HG03442 (cell line): ENCODE results near the gene RCC1.
"Not testable (repeated sequence)": the region's sequence is repeated elsewhere in the genome, so short reads cannot be mapped to it uniquely, and the experiment has no call there.

ENCODE experiments used
- ATAC-seq: cut with Tn5 transposase; IDR thresholded peaks from one replicate; pipeline ENCODE4 v1.9.1; 2021; ENCODE audit warnings: mild to moderate bottlenecking, moderate library complexity; ENCODE audit not compliant: unreplicated experiment

Gene RCC1

GRCh38 chr1:28581531-28582247 lies 75.8 kb downstream of the RCC1 start:
- ATAC-seq: peak; percentile 86

DNA sequence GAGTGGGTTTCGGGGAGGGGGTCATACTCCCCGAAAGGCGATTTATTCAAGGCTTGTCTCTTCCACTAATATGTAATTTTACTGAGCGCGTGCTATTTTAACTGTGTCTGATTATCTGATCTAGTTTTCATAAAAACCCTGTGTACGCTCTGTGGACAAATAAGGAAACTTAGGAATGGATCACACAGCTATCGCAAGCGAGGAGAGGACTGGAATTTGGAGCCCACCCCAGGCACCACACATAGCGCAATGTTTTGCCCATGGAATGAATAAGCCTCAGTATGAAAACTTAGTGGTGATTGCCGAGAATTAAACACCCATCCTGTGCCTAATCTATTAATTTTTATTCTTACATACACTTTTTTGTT lies 76.4 kb downstream of the RCC1 start:
- ATAC-seq: no peak

GRCh38 chr1:28586585-28587391 lies 80.9 kb downstream of the RCC1 start:
- ATAC-seq: not testable (repeated sequence)
